Measurements from ENCODE around the gene KIR2DL3.
A peak's percentile ranks its signal among the peaks of the same experiment; 100 is the strongest.
"Not testable (repeated sequence)": the region's sequence is repeated elsewhere in the genome, so short reads cannot be mapped to it uniquely, and the experiment has no call there.

The KIR2DL3 gene

DNA sequence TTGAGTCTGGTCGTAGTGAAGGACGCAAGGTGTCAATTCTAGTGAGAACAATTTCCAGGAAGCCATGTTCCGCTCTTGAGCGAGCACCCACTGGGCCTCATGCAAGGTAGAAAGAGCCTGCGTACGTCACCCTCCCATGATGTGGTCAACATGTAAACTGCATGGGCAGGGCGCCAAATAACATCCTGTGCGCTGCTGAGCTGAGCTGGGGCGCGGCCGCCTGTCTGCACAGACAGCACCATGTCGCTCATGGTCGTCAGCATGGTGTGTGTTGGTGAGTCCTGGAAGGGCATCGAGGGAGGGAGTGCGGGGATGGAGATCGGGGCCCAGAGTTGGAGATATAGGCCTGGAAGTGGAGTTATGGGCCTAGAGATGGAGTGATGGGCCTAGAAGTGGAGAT, at the start of gene KIR2DL3:
Gene KIR2DL3 (plus strand): TSS at position 208 of the 400 bp plus-strand sequence. CDS start 33 bp downstream, at position 241.
- DNase-seq = not testable (repeated sequence)

DNA sequence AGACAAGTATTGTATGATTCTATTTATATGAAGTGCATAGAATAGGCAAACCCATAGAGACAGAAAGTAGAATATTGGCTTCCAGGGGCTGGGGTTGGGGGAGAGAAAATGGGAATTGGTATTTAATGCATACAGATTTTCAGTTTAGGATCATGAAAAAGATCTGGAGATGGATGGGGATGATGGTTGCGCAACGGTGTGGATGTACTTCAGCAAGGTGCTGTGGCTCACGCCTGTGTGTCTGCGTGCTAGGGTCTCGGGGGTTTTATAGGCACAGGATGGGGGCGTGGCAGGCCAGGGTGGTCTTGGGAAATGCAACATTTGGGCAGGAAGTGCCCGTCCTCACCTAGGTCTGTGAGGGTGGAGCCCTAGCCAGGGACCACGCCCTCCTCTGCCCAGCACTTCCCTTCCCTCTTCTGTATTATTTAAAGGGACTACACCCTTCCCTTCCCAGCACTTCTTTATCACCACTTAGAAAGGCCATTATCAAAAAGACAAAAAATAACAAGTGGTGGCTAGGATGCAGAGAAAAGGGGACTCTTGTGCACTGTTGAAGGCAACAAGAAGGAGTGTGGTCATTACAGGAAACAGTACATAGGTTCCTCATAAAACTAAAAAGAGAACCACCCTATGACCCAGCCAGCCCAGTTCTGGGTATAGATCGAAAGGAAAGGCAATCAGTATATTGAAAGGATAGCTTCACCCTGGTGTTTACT, 46.6 kb upstream of the KIR2DL3 start:
- no peak for DNase-seq

DNA sequence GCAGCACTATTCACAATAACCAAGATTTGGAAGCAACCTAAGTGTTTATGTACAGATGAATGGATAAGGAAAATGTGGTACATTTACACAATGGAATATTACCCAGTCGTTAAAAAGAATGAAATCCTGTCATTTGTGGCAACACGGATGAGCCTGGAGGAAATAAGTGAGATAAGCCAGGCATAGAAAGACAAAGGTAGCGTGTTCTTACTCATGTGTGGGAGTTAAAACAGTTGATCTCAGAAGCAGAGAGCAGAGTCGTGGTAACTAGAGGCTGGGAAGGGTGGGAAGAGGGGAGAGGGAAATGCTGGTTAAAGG, 46.1 kb upstream of the KIR2DL3 start:
- DNase-seq = no peak

DNA sequence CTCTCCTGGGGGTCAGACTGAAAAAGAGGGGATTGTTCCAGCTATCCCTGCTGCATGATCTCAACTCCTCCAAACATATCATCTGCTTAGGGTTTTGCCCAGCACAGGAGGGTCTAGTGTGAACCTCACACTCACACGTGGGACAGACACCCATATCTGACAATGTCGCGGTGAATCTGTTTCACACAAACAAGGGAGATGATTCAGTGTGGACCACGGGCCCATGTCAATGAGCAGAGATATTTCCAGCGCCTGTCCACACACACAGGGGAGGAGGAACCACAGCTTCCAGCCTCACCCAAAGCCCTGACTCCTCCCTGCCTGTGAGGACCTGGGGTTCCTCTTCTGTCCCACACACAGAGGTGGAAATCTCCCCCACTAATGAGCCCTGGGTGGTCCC, 43.7 kb upstream of the KIR2DL3 start:
- peak; percentile 32 for DNase-seq

DNA sequence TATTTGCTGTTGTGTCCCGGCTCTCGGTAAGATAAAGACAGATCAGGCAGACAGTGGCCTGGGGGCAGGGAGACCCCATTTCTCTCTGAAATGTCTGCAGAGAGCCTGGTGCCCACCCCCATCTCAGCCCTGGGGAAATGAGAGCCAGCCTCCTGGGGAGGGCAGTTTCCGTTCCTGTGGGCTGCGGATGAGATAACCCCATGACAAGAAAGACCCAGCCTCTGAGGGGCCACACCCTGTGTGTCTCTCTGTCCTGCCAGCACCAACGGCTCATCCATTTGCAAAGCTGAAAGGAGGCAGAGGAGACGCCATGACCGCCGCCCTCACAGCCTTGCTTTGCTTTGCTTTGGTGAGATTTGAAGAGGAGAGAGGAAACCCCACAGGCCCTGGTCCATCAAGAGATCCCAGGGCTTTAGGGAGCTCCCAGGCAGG, 42.2 kb upstream of the KIR2DL3 start:
- DNase-seq = peak; percentile 55

DNA sequence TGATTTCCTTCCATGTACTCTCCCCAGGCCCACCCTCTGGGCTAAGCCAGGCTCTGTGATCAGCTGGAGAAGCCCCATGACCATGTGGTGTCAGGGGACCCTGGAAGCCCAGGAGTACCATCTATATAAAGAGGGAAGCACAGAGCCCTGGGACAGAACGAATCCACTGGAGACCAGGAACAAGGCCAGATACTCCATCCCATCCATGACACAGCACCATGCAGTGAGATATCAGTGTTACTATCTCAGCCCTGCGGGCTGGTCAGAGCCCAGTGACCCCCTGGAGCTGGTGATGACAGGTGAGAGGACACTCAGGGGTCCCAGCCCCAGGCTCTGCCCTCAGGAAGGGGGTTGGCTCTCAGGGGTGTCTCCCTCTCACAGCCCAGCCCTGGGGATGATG, 41.5 kb upstream of the KIR2DL3 start:
- no peak for DNase-seq

DNA sequence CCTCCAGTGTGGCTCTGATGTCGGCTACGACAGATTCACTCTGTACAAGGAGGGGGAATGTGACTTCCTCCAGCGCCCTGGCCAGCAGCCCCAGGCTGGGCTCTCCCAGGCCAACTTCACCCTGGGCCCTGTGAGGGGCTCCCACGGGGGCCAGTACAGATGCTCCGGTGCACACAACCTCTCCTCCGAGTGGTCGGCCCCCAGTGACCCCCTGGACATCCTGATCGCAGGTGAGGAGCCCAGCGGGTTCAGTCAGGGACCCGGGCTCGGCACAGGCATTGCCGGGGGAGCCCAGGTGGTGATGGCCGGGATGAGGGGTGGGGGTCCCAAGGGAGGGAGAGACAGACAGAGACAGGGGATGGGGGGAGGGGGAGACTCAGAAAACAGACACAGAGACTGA, 40.6 kb upstream of the KIR2DL3 start:
- DNase-seq = not testable (repeated sequence)

DNA sequence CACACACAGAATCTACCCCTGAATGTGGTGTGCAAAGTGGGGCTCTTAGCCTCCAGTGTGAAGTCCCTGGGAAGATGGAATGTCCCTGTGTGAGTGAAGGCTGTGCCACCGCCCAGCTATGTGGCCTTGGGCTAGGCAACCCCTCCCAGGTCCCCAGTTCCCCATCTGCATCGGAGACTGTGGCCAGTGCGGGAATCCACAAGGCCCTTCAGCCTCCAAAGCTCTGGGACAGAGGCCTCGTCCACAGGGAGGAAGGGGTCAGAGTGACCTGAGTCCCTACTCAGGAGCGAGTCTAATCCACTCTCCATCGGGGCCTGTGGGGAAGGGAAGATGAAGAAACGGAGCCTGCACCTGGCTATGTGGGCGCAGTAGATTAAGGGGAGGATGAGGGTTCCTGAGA, 33.4 kb upstream of the KIR2DL3 start:
- DNase-seq = no peak

DNA sequence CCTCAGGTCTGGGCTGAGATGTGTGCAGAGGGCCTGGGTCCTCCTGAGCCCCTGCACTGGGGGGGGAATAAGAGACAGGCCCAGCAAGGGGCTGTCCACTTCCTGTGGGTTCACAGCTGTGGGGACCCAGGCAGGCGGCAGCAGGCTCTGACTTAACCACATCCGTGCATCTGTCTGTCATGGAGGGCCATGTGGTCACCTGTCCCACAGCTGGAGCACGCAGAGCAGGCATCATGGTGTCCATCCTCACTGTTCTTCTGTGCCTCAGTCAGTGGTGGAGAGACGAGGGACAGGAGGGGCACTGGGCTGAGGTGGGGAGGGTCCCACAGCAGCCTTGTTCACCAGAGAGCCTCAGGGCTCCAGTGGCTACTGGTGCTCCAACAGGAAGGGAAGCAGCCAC, 30.4 kb upstream of the KIR2DL3 start:
- DNase-seq = peak; percentile 43

DNA sequence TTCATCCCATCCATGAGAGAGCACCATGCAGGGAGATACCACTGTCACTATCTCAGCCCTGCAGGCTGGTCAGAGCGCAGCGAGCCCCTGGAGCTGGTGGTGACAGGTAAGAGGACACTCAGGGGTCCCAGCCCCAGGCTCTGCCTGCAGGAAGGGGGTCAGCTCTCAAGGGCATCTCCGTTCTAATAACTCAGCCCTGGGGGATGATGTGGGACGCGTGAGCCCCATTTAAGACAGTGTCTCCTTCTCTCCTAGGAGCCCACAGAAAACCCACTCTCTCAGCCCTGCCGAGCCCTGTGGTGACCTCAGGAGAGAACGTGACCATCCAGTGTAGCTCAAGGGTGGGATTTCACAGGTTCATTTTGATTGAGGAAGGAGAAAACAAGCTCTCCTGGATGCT, 29.5 kb upstream of the KIR2DL3 start:
- no peak for DNase-seq

DNA sequence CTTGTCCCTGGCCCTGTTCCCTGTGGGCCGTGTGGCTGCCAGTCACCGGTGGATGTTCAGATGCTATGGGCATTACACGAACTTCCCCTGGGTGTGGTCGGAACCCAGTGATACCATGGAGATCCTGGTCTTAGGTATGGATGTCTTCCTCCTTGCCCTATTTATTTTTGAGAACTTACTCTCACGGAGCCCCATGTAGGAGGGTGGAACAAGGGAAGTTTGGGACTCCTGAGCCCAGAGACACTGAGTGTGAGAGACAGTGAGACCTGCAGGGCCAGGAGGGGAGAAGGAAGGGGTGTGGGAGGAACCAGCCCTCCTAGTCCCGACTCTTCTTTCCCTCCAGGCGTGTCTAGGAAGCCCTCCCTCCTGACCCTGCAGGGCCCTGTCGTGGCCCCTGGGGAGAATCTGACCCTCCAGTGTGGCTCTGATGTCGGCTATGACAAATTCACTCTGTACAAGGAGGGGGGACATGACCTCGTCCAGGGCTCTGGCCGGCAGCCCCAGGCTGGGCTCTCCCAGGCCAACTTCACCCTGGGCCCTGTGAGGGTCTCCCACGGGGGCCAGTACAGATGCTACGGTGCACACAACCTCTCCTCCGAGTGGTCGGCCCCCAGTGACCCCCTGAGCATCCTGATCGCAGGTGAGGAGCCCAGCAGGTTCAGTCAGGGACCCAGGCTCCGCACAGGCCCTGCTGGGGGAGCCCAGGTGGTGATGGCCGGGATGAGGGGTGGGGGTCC, 28.9 kb upstream of the KIR2DL3 start:
- DNase-seq = no peak

DNA sequence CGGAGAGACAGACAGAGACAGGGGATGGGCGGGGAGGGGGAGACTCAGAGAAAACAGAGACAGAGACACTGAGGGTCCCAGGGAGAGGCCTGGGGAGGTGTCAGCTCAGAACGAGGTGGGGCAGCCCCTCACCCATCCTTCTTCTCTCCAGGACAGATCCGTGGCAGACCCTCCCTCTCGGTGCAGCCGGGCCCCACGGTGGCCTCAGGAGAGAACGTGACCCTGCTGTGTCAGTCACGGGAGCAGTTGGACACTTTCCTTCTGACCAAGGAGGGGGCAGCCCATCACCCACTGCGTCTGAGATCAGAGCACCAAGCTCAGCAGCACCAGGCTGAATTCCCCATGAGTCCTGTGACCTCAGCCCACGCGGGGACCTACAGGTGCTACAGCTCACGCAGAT, 28.4 kb upstream of the KIR2DL3 start:
- DNase-seq = not testable (repeated sequence)

DNA sequence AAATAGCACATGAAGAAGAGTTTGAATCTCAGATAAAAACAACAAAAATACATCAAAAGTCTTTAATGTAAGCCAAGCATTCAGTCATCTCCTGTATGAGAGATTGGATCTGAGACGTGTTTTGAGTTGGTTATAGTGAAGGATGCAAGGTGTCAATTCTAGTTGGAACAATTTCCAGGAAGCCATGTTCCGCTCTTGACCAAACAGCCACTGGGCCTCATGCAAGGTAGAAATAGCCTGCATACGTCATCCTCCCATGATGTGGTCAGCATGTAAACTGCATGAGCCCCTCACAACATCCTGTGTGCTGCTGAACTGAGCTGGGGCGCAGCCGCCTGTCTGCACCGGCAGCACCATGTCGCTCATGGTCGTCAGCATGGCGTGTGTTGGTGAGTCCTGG, 14.2 kb upstream of the KIR2DL3 start, which contains the start of gene KIR3DL3:
Gene KIR3DL3 (plus strand): TSS at position 301 of the 400 bp plus-strand sequence. CDS start 55 bp downstream, at position 356.
- DNase-seq = no peak

DNA sequence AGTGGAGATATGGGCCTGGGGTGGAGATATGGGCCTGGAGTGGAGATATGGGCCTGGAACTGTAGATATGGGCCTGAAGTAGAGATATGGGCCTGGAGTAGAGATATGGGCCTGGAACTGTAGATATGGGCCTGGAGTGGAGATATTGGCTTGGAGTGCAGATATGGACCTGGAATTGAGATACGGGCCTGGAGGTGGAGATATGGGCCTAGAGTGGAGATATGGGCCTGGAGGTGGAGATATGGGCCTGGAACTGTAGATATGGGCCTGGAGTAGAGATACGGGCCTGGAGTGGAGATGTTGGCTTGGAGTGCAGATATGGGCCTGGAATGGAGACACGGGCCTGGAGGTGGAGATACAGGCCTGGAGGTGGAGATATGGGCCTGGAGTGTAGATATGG, 13.7 kb upstream of the KIR2DL3 start:
- no peak for DNase-seq

DNA sequence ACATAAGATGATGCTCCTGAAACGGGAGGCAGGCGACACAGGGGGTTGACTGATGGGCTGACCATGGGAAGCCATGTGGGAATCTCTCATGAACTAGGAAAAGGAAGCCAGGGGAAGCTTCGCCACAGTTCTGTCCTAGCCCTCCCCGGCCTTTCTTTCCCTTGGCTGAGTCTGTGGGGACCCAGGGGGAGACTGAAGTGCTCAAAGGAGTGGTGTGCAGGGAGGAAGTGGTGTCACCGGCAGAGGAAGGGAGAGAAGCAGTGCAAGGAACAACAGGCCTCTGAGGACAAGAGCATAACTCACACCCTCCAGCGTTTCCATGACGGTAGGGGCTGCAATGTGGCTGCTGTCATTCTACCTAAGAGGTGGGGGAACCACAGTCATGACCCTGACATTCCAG, 13.0 kb upstream of the KIR2DL3 start:
- DNase-seq = no peak

DNA sequence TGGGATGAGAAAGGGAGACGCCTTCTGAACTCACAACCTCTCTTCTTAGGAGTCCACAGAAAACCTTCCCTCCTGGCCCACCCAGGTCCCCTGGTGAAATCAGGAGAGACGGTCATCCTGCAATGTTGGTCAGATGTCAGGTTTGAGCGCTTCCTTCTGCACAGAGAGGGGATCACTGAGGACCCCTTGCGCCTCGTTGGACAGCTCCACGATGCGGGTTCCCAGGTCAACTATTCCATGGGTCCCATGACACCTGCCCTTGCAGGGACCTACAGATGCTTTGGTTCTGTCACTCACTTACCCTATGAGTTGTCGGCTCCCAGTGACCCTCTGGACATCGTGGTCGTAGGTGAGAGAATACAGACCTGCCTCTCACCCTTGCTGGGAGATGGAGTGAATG, 10.8 kb upstream of the KIR2DL3 start:
- DNase-seq = no peak

DNA sequence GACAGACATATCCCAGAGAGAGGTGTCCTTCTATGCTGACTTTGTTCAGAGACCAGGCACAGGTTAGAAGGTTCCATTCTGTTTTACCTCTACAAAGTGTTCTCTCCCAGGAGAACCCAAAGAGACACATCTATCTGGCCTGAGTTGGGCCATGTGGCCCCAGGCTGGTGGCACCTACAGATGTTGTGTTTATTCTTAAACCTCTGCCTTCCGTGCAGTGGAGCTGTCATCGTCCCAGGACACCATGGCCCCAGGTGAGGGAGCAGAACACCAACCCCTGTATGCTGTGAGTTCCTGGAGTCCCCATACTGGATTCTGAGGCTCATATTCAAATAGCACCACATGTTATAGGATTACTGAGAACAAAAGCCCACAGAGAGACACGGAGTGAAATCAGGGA, 10.1 kb upstream of the KIR2DL3 start:
- DNase-seq = no peak

DNA sequence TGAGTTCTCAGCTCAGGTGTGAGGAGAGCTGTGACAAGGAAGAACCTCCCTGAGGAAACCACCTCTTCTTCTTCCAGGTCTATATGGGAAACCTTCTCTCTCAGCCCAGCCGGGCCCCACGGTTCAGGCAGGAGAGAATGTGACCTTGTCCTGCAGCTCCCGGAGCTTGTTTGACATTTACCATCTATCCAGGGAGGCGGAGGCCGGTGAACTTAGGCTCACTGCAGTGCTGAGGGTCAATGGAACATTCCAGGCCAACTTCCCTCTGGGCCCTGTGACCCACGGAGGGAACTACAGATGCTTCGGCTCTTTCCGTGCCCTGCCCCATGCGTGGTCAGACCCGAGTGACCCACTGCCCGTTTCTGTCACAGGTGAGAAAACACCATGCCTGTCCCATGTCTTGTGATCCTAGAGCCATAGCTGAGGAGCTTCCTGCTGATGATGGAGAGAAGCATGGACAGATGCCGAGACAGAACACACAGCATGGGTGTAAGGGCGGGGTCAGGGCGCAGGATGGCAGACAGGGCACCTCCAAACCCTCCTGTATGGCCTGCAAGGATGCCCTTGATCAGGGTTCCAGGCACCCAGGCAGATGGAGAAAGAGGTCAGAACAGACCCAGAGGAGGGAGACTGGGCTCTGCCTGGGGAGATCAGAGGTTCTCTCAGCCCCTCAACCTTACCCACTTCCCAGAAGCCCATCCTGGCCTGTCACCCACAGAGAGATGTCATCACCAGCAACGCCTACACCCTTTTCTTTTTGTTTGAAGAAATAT, 8.7 kb upstream of the KIR2DL3 start:
- no peak for DNase-seq

DNA sequence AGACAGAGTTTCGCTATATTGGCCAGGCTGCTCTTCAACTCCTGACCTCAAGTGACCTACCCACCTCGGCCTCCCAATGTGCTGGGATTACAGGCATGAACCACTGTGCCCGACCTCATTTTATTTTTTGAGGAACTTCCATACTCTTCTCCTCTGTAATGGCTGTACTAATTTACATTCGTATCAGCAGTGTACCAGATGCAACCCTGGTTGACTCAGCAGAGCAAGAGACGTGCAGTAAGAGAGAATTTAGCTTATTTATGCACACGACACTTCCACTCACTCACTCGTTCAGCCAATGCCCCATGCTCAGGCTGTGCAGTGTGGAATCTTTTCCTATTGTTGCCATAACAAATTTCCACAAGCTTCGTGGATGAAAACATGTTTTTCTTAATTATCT, 7.1 kb upstream of the KIR2DL3 start:
- DNase-seq = peak; percentile 88

DNA sequence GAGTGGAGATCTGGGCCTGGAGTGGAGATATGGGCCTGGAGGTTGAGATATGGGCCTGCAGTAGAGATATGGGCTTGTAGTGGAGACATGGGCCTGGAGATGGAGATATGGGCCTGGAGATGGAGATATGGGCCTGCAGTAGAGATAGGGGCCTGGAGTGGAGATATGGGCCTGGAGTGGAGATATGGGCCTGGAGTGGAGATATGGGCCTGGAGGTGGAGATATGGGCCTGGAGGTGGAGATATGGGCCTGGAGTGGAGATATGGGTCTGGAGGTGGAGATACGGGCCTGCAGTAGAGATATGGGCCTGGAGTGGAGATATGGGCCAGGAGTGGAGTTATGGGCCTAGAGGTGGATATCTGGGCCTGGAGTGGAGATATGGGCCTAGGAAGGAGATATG, 402 bp downstream of the KIR2DL3 start:
- DNase-seq = no peak

DNA sequence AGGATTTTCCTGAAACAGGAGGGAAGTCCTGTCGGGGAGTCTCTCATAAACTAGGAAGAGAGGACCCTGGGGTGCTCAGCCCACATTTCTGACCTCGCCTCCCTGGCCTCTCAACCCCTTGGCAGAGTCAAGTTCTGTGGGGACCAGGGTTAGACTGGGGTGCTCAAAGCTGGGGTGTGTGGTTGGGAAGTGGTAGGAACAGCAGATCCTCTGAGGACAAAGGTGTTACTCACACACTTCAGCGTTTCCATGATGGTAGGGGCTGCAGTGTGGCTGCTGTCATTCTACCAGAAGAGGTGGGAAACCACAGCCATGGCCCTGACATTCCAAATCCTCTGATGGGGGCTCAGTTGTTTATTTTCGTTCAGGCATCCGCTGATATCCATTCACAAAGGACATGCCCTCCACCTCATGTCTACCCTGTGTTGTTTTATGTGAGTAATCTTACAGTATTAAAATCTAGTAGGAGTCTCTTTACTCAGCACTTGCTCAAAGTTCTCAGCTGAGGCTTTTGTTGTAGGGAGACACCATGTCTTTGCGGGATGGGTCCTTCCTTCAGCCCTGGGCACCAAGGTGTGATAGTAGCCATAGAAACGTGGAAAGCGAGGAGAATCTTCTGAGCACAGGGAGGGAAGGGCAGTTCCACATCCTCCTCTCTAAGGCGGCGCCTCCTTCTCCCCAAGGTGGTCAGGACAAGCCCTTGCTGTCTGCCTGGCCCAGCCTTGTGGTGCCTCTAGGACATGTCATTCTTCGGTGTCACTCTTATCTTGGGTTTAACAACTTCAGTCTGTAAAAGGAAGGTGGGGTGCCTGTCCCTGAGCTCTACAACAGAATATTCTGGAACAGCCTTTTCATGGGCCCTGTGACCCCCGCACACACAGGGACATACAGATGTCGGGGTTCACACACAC, 1.5 kb downstream of the KIR2DL3 start:
- no peak for DNase-seq

DNA sequence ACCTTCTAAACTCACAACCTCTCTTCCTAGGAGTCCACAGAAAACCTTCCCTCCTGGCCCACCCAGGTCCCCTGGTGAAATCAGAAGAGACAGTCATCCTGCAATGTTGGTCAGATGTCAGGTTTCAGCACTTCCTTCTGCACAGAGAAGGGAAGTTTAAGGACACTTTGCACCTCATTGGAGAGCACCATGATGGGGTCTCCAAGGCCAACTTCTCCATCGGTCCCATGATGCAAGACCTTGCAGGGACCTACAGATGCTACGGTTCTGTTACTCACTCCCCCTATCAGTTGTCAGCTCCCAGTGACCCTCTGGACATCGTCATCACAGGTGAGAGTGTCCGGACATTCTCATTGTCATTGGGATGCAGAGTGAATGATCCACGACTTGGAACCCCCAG, 3.6 kb downstream of the KIR2DL3 start:
- DNase-seq = not testable (repeated sequence)

DNA sequence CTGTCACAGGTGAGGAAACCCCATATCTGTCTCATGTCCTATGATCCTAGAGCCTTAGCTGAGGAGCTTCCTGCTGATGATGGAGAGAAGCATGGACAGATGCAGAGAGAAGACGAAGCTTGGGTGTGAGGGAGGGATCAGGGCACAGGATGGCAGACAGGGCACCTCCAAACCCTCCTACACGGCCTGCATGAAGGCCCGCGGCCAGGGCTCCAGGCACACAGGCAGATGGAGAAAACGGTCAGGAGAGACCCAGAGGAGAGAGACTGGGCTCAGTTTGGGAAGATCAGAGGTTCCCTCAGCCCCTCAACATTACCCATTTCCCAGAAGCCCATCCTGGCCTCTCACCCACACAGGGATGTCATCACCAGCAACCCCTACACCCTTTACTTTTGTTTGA, 5.8 kb downstream of the KIR2DL3 start:
- not testable (repeated sequence) for DNase-seq

All from MV-4-11 (cell line).